OCI-LY7 (cell line): ENCODE results near the gene IGF1R. TPM values are rescaled to one million over a fixed set of nuclear protein-coding genes. Genes with fewer than 3 reads are reported as not detected.

Experiments used
- BruUV-seq: library from RNA; stranded (reverse); fragments of 400-500 nt; replicated peaks from 2 replicates; lab custom pipeline; 2021; lab: Mats Ljungman, UMichigan
- CTCF ChIA-PET: fragments of 300-600 bp; sonication (Branson Sonifier 250); formaldehyde crosslinking; loops from one replicate; lab custom pipeline; 2022; ENCODE audit warnings: antibody characterized with exemption; ENCODE audit not compliant: unreplicated experiment; lab: Charles Lee
- POLR2A ChIA-PET: fragments of 300-600 bp; sonication (Branson Sonifier 250); formaldehyde crosslinking; loops from one replicate; lab custom pipeline; 2022; ENCODE audit warnings: antibody characterized with exemption; lab: Charles Lee
- DNase-seq: peaks from one replicate; pipeline ENCODE4 v3.0.0-alpha.2; 2015; ENCODE audit warnings: low spot score
- H2AFZ ChIP-seq: fragments of 200-600 bp; sonication (generic), shearing (Covaris generic); 2 replicates; pipeline ENCODE4 v1.6.1; 2014; ENCODE audit warnings: mild to moderate bottlenecking, antibody characterized with exemption, low read length, moderate library complexity
- H3K27ac ChIP-seq: fragments of 200-600 bp; sonication (generic); 2 replicates; pipeline ENCODE4 v1.5.1; 2014; ENCODE audit warnings: mixed run types, low read depth, mild to moderate bottlenecking, moderate library complexity, low read length, inconsistent platforms; ENCODE audit not compliant: poor library complexity, severe bottlenecking
- H3K36me3 ChIP-seq: fragments of 200-600 bp; sonication (generic); 2 replicates; pipeline ENCODE4 v1.6.1; 2014; ENCODE audit warnings: mild to moderate bottlenecking, antibody characterized with exemption, low read length, moderate library complexity, mixed read lengths; ENCODE audit not compliant: insufficient read depth
- H3K4me1 ChIP-seq: fragments of 200-600 bp; sonication (generic); 2 replicates; pipeline ENCODE4 v1.5.1; 2014; ENCODE audit warnings: mild to moderate bottlenecking, low read length; ENCODE audit not compliant: insufficient read depth, poor library complexity, severe bottlenecking
- H3K4me2 ChIP-seq: fragments of 200-600 bp; sonication (generic); 2 replicates; pipeline ENCODE4 v1.6.1; 2014; ENCODE audit warnings: mild to moderate bottlenecking, low read length
- H3K4me3 ChIP-seq: fragments of 200-600 bp; sonication (generic); 2 replicates; pipeline ENCODE4 v1.5.1; 2014; ENCODE audit warnings: mild to moderate bottlenecking, low read depth, low read length; ENCODE audit not compliant: poor library complexity, severe bottlenecking
- H3K79me2 ChIP-seq: fragments of 200-600 bp; sonication (generic); 2 replicates; pipeline ENCODE4 v1.6.1; 2016; ENCODE audit warnings: low read depth, mild to moderate bottlenecking, low read length, moderate library complexity, mixed read lengths; ENCODE audit not compliant: insufficient read depth
- H3K9me2 ChIP-seq: fragments of 200-600 bp; sonication (generic); 2 replicates; pipeline ENCODE4 v1.6.1; 2016; ENCODE audit warnings: mild to moderate bottlenecking, low read length, mixed read lengths; ENCODE audit not compliant: insufficient read depth
- H3K9me3 ChIP-seq: fragments of 200-600 bp; sonication (generic); 2 replicates; pipeline ENCODE4 v1.6.1; 2014; ENCODE audit warnings: mild to moderate bottlenecking, mixed run types, low read length, mixed read lengths
- H4K20me1 ChIP-seq: fragments of 200-600 bp; sonication (generic); 2 replicates; pipeline ENCODE4 v1.6.1; 2014; ENCODE audit warnings: mild to moderate bottlenecking, antibody characterized with exemption, low read length, moderate library complexity, mixed read lengths; ENCODE audit not compliant: insufficient read depth
- EZH2phosphoT487 ChIP-seq: fragments of 200-600 bp; sonication (generic); IDR thresholded peaks from 2 replicates; pipeline ENCODE4 v1.6.1; 2018; ENCODE audit warnings: low read depth, borderline replicate concordance, mild to moderate bottlenecking, mixed run types, antibody characterized with exemption, low read length, moderate library complexity, mixed read lengths
- intact Hi-C: fragments of 100-400 bp; cut with micrococcal nuclease; formaldehyde crosslinking; loops from one replicate; pipeline ENCODE4 v1.10.0; 2022; ENCODE audit not compliant: unreplicated experiment
- total RNA-seq, 2 experiments: library from RNA; depleted of rRNA in 1 of 2; stranded (reverse); fragments of >200 nt in 1 of 2; shearing (Covaris generic) in 1 of 2; gene quantifications; 2 replicates each; pipeline ENCODE4 v1.2.3, GENCODE V29; 2014 to 2022
- TF ChIP-seq, protein P1 (sequence below): fragments of 200-600 bp; sonication (generic); conservative IDR thresholded peaks from 2 replicates; pipeline ENCODE4 v1.5.1; 2014; ENCODE audit warnings: mild to moderate bottlenecking, antibody characterized with exemption, low read length, moderate library complexity, mixed read lengths

IGF1R gene
- total RNA-seq, 2 experiments from 2014 or later = 26.5 to 29.1 TPM

DNA sequence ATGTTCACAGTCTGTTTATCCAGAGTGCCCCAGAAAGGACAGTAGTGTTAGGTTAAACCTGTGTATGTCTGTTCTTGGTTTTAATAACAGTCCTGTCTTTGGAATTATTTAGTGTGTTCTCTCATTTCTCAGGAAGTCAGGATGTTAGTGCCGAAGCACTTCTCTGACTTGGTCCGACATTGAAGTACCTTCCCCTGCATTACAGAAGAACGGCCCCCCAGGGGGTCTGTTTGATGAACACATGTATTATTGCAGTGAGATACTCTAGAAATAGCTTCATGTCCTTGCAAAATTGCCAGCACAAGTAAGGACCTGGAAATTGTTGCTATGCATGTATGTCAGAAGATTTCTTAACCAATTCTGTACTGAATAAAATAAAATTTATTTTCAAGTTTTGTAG is 110.9 kb downstream of the IGF1R start:
- CTCF ChIA-PET = no interaction called here
- no TSS peak for BruUV-seq
- Histone ChIP-seq H2AFZ (no peak overlapping the region), H3K36me3 (no peaks in the 10 kb centered on the region), H3K79me2 (peaks cover 4% of the 10 kb centered on the region; the same call in 1 of the 2 replicates), H4K20me1 (peaks cover 31% of the 10 kb centered on the region), H3K4me2 (no peak overlapping the region), H3K9me2 (no peaks in the 10 kb centered on the region), H3K4me1 (no peaks in the 10 kb centered on the region), H3K9me3 (no peaks in the 10 kb centered on the region), H3K27ac (no peak overlapping the region), H3K4me3 (no peak overlapping the region)
- TF ChIP-seq, protein P1, sequence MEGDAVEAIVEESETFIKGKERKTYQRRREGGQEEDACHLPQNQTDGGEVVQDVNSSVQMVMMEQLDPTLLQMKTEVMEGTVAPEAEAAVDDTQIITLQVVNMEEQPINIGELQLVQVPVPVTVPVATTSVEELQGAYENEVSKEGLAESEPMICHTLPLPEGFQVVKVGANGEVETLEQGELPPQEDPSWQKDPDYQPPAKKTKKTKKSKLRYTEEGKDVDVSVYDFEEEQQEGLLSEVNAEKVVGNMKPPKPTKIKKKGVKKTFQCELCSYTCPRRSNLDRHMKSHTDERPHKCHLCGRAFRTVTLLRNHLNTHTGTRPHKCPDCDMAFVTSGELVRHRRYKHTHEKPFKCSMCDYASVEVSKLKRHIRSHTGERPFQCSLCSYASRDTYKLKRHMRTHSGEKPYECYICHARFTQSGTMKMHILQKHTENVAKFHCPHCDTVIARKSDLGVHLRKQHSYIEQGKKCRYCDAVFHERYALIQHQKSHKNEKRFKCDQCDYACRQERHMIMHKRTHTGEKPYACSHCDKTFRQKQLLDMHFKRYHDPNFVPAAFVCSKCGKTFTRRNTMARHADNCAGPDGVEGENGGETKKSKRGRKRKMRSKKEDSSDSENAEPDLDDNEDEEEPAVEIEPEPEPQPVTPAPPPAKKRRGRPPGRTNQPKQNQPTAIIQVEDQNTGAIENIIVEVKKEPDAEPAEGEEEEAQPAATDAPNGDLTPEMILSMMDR = no peak
- no peak for TF ChIP-seq EZH2phosphoT487
- no peak for DNase-seq
- POLR2A ChIA-PET = no interaction called here
- intact Hi-C loops = no loop called here

DNA sequence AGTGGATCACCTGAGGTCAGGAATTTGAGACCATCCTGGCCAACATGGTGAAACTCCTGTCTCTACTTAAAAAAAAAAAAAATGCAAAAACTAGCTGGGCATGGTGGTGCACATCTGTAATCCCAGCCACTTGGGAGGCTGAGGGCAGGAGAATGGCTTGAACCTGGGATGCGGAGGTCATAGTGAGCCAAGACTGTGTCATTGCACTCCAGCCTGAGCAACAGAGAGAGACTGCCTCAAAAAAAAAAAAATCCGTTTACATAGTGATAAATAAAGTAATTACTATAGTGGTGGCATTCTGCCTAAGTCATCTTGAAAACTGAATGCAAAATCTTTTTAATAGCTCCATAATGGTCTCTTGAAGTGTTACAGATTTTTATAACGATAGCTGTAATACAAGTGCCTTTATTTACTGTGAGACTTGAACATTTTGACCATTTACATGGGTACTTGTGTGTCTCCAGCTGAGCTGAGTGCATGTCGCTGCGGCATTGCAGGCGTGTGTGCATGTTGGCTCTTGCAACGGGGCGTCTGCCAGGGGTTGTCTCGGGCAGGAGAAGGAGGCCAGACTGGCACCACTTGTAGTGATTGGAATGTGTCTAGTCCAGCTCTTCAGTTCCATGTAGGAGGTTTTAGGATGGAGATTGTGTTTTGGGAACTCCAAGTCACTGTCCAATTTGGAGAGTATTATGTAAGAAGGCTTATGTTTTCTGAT is 111.9 kb downstream of the IGF1R start:
- ChIA-PET POLR2A (interaction anchor here (0.6 kb wide), 1 partner anchor 15 kb away, joined by 3 read pairs; no protein-coding TSS in a partner anchor), CTCF (no interaction called here)
- Histone ChIP-seq H3K4me1 (no peaks in the 10 kb centered on the region), H3K9me2 (no peaks in the 10 kb centered on the region), H2AFZ (no peak overlapping the region), H3K4me2 (no peak overlapping the region), H3K9me3 (no peaks in the 10 kb centered on the region), H3K27ac (no peak overlapping the region), H3K4me3 (no peak overlapping the region), H4K20me1 (peaks cover 24% of the 10 kb centered on the region), H3K79me2 (peaks cover 4% of the 10 kb centered on the region; the same call in 1 of the 2 replicates), H3K36me3 (no peaks in the 10 kb centered on the region)
- intact Hi-C loops = no loop called here
- no TSS peak for BruUV-seq
- TF ChIP-seq EZH2phosphoT487 = no peak
- TF ChIP-seq, protein P1 = no peak
- no peak for DNase-seq

DNA sequence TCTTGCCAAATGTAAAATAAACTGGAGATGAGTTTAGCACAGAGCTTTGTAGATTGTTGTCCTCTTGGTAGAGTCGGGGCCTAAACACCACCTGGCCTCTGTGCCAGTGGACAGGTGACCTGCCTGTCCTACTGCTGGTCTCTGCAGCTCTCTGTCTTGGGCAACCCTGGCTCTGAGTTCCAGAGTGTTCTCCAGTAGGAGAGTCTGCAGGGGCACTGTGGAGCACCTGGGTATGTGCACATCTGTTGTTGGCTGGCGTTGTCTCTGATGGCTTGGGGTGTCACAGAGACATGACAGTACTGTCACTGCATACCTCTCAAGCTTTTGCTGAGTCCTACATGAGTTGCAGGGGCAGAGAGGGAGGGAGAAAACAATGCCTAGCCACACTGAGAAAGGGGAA is 112.6 kb downstream of the IGF1R start:
- no peak overlapping the region for H3K4me3 ChIP-seq
- no TSS peak for BruUV-seq
- ChIA-PET POLR2A (interaction anchor here (0.6 kb wide), 1 partner anchor 16 kb away, joined by 3 read pairs; no protein-coding TSS in a partner anchor), CTCF (no interaction called here)
- no peaks in the 10 kb centered on the region for H3K4me1 ChIP-seq
- no peaks in the 10 kb centered on the region for H3K9me3 ChIP-seq
- H3K27ac ChIP-seq = no peak overlapping the region
- TF ChIP-seq EZH2phosphoT487 = no peak
- TF ChIP-seq, protein P1 = no peak
- no peak overlapping the region for H2AFZ ChIP-seq
- intact Hi-C loops = no loop called here
- peaks cover 4% of the 10 kb centered on the region; the same call in 1 of the 2 replicates for H3K79me2 ChIP-seq
- H3K9me2 ChIP-seq = no peaks in the 10 kb centered on the region
- H4K20me1 ChIP-seq = peaks cover 23% of the 10 kb centered on the region; the same call in 1 of the 2 replicates
- no peaks in the 10 kb centered on the region for H3K36me3 ChIP-seq
- DNase-seq = no peak
- no peak overlapping the region for H3K4me2 ChIP-seq
